ENCODE measurements around the gene SCNN1B. TPM values are rescaled to one million over a fixed set of nuclear protein-coding genes. Genes with fewer than 3 reads are reported as not detected.
"Not testable (repeated sequence)": the region's sequence is repeated elsewhere in the genome, so short reads cannot be mapped to it uniquely, and the experiment has no call there.

SCNN1B gene
- total RNA-seq, 1 donor from 2014 or later = 55.8 TPM

DNA sequence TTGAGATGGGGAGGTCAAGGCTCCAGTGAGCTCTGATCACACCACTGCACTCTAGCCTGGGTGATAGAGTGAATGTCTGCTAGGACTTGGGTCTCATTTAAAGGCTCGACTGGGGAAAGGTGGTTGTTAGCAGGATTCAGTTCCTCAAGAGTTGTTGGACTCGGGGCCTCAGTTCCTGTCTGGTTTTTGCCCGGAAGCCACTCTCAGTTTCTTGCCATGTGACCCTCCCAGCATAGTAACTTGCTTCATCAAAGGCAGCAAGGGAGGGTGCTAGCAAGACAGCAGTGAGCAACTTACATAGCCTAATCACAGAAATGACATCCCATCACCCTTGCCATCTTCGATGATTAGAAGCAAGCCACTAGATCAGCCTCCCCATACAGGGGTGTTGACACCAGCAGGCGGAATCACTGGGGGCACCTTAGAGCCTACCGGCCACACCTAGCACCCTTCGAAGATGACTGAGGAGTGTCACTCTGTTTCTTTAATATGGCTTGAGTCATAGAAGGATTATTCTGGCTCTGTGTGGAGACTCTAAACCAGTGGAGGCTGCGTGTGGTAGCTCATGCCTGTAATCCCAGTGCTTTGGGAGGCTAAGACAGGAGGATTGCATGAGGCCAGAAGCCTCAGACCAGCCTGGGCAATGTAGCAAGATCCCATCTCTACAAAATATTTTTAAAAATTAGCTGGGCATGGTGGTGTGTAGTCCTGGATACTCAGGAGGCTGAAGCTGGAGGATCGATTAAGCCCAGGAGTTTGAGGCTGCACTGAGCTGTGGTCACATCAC, 13.2 kb upstream of the SCNN1B start:
- DNase-seq (ENCODE audit: low spot score) = no peak

DNA sequence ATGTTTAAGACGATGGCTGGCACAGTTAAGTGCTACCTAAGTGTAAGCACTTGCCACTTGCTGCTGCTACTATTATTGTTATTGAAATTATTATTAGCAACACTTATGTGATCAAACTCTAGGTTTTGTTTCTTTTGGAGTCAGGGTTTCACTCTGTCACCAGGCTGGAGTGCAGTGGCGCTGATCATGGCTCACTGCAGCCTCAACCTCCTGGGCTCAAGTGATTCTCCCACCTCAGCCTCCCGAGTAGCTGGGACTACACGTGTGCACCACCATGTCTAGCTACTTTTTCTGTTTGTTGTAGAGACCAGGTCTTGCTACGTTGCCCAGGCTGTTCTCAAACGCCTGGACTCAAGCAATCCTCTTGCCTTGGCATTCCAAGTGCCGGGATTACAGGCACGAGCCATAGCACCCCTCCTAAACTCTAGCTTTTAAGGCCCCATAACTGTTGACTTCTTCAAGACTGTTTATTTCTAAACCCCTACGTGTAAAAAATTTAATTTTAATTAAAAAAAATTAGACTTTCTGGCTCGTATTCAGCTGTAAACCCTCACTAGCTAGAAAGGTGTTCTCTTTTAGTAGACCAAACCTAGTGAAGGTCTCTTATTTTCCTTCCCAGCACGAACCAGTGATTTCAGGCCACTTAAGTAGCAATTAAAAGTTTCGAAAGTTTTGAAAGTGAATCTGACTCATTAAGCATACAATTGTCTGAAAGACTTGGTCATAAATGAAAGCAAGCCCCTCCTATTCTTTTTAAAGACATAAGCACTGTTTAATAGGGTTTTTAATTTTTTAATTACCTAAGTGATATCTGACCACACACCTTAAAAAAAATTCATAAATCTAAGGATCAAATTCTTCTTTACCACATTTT, 11.7 kb upstream of the SCNN1B start:
- no peak for DNase-seq (ENCODE audit: low spot score)

DNA sequence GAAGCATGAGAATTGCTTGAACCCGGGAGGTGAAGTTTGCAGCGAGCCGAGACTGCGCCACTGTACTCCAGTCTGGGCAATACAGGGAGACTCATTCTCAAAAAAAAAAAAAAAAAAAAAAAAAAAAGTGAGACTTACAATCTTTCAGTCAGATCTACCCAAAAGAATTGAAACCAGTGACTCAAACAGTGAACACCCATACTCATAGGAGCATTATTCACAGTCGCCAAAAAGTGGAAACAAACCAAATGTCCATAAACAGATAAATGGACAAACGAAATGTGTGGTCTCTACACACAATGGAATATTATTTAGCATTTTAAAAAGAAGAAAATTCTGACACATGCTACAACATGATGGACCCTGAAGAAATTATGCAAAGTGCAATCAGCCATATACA, 9.1 kb upstream of the SCNN1B start:
- no peak for DNase-seq (ENCODE audit: low spot score)

DNA sequence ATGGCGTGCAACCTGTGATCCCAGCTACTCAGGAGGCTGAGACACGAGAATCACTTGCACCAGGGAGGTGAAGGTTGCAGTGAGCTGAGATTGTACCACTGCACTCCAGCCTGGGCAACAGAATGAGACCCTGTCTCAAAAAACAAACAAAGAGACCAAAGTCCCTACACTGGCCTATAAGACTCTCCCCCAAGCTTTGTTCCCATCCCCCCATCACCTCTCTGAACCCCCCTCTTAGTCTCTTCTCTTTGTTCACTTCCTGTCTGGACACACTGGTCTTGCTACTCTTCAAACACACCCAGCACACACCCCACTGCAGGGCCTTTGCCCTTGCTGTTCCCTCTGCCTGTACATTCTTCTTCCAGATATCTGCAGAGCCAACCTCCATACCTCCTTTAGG, 7.8 kb upstream of the SCNN1B start:
- DNase-seq (ENCODE audit: low spot score) = no peak

- no peak for DNase-seq (ENCODE audit: low spot score)
Measured at GRCh38 chr16:23296994-23297393, 5.1 kb upstream of the SCNN1B start.

- no peak for DNase-seq (ENCODE audit: low spot score)
Measured at GRCh38 chr16:23298290-23298915, 3.7 kb upstream of the SCNN1B start.

GRCh38 chr16:23299815-23300214, 2.3 kb upstream of the SCNN1B start:
- DNase-seq (ENCODE audit: low spot score) = not testable (repeated sequence)

- no peak for DNase-seq (ENCODE audit: low spot score)
Measured at GRCh38 chr16:23301251-23302044, 654 bp upstream of the SCNN1B start.

DNA sequence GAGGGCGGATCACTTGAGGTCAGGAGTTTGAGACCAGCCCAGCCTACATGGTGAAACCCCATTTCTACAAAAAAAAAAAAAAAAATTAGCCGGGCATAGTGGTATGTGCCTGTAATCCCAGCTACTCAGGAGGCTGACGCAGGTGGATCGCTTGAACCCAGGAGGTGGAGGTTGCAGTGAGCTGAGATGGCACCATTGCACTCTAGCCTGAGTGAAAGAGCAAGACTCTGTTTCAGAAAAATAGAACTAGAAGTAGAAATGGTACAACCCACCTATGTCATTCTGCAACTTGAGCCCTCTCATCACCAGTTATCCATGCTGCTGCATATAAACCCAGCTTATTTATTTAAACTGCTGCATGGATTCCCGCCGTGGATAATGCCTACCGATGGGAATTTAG, 1.6 kb downstream of the SCNN1B start:
- no peak for DNase-seq (ENCODE audit: low spot score)

- no peak for DNase-seq (ENCODE audit: low spot score)
Measured at GRCh38 chr16:23304620-23305019, 2.5 kb downstream of the SCNN1B start.

GRCh38 chr16:23306199-23307100, 4.3 kb downstream of the SCNN1B start:
- DNase-seq (ENCODE audit: low spot score) = no peak

DNA sequence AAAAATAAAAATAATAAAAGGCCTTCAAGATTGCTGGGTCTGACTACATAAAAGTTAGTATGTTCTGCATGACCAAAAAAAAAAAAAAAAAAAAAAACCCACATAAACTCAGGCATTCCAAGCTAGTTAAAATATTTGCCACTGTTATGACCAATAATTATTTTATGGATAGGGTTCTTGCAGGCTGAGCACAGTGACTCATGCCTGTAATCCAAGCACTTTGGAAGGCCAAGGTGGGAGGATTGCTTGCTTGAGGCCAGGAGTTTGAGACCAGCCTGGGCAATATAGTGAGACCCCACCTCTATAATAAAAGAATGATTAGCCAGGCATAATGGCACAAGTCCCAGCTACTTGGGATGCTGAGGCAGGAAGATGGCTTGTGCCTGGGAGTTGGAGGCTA, 8.1 kb downstream of the SCNN1B start:
- DNase-seq (ENCODE audit: low spot score) = no peak

DNA sequence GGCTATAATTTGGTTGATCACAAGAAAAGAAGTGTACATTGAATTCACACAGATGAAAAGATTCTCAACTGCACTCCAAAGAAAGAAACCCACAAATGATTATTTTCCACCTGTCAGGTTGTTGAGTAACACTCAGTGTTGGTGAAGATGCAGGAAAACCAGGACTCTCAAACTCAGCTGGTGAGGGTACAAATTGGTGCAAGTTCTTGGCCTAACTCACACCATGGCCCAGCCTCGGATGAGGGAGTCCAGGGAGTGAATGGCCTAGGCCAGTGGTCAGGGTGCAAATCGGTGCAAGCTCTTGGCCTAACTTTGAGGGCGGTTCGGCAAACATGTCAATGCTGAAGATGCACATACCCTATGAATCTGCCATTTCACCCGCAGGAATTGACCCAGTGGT, 8.6 kb downstream of the SCNN1B start:
- no peak for DNase-seq (ENCODE audit: low spot score)

- no peak for DNase-seq (ENCODE audit: low spot score)
Measured at GRCh38 chr16:23316232-23316631, 14.1 kb downstream of the SCNN1B start.

GRCh38 chr16:23316634-23317265, 14.6 kb downstream of the SCNN1B start:
- no peak for DNase-seq (ENCODE audit: low spot score)

DNA sequence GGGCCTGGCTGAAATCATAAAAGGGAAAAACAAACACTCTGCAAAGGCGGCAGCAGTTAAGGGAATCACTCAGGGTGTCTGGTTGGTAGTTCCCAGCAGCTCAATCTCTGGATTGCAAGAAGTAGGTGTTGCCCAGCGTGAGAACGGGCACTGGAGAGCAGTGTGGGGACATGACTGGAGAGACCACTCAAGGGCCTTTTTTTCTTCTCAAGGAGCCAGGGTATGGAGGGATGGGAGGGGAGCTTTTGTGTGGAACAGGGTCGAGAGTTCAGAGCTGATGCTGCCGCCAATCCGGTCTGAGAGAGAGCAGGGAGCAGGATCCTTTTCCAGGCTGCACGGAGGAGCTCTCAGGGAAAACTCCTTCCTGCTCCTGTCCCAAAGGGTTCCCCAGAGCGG, 15.2 kb downstream of the SCNN1B start:
- DNase-seq (ENCODE audit: low spot score) = no peak

- no peak for DNase-seq (ENCODE audit: low spot score)
Measured at GRCh38 chr16:23317751-23318150, 15.6 kb downstream of the SCNN1B start.

- DNase-seq (ENCODE audit: low spot score) = peak; percentile 58
Measured at GRCh38 chr16:23318639-23319038, 16.5 kb downstream of the SCNN1B start.

DNA sequence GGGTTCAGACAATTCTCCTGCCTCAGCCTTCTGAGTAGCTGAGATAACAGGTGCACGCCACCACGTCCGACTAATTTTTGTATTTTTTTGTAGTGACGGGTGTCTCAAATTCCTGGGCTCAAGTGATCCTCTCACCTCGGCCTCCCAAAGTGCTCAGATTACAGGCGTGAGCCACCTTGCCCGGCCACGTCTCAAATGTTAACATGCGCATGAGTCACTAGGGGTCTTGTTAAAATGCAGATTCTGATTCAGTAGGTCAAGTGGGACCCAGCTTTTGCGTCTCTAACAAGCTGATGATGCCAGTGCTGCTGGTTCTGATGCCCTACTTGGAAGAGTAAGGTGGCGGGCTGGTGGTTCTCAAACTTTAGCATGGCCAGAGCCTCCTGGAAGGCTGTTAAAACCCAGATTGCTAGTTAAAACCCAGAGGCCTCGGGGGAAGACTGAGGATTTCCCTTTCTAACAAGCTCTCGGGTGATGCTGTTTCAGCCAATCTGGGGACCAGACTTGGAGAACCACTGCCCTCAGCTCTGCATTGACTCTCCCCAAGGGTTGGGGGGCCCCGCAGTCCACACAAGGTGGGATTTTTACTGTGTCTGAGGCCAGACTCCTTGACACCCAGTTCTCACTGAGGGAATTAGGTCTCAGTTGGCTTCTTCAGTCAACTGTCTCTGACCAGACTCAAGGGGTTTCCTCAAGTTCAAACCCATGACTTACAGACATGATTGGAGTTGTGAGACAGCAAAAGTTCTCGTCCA, 17.9 kb downstream of the SCNN1B start:
- no peak for DNase-seq (ENCODE audit: low spot score)

All from ureter (tissue), 1 donor.